Colonic mucosa (tissue), 4 donors: Measurements from ENCODE around the gene APOBEC2. TPM values are rescaled to one million over a fixed set of nuclear protein-coding genes. Genes with fewer than 3 reads are reported as not detected.

Source experiments
- DNase-seq: peaks from one replicate; pipeline ENCODE4 v3.0.0-alpha.2; 2020
- H3K27ac ChIP-seq: fragments of 200-600 bp; one replicate; pipeline ENCODE4 v1.8.0; 2021
- H3K27me3 ChIP-seq: fragments of 200-600 bp; one replicate; pipeline ENCODE4 v1.8.0; 2021
- H3K36me3 ChIP-seq: fragments of 200-600 bp; one replicate; pipeline ENCODE4 v1.8.0; 2021
- H3K4me1 ChIP-seq: fragments of 200-600 bp; one replicate; pipeline ENCODE4 v1.8.0; 2021; ENCODE audit warnings: mild to moderate bottlenecking
- H3K4me3 ChIP-seq: fragments of 200-600 bp; one replicate; pipeline ENCODE4 v1.8.0; 2021
- H3K9ac ChIP-seq, 2 donors: one replicate each; pipeline ENCODE4 v1.7.0; 2013; ENCODE audit warnings: control low read depth in 2 of 2, low read depth in 2 of 2, low read length in 2 of 2
- H3K9me3 ChIP-seq: fragments of 200-600 bp; one replicate; pipeline ENCODE4 v1.8.0; 2021
- intact Hi-C: fragments of 100-400 bp; cut with DNase I; formaldehyde crosslinking; loops from one replicate; pipeline ENCODE4 v1.14.1; 2022
- total RNA-seq, 2 donors: library from RNA; stranded (reverse); fragmentation: NEBNext Ultra II Directional in 1 of 2; extraction: Animal tissue kit (Norgen Biotek cat#: 25700) in 1 of 2; gene quantifications; one replicate each; pipeline ENCODE4 v1.2.1, GENCODE V29; 2021
- TF ChIP-seq, protein P1 (sequence below): fragments of 200-600 bp; IDR thresholded peaks from one replicate; pipeline ENCODE4 v1.8.0; 2022; ENCODE audit warnings: antibody characterized with exemption, mild to moderate bottlenecking
- donor health status: healthy.
- donor health status: DM: no; HTN: no; CAD: no.
- donor health status: DM: no; HTN: no; CAD: no.

APOBEC2 gene
- total RNA-seq, 2 donors from 2014 or later, result 0.22 TPM; not detected in 1

- no peaks in the 10 kb centered on the region for H3K9me3 ChIP-seq
- H3K27me3 ChIP-seq, result no peaks in the 10 kb centered on the region
- no peak overlapping the region for H3K27ac ChIP-seq
- no peak overlapping the region for H3K9ac ChIP-seq
- H3K4me1 ChIP-seq, result peaks cover 11% of the 10 kb centered on the region
- intact Hi-C loops, result no loop called here
- DNase-seq, result no peak
- TF ChIP-seq, protein P1, sequence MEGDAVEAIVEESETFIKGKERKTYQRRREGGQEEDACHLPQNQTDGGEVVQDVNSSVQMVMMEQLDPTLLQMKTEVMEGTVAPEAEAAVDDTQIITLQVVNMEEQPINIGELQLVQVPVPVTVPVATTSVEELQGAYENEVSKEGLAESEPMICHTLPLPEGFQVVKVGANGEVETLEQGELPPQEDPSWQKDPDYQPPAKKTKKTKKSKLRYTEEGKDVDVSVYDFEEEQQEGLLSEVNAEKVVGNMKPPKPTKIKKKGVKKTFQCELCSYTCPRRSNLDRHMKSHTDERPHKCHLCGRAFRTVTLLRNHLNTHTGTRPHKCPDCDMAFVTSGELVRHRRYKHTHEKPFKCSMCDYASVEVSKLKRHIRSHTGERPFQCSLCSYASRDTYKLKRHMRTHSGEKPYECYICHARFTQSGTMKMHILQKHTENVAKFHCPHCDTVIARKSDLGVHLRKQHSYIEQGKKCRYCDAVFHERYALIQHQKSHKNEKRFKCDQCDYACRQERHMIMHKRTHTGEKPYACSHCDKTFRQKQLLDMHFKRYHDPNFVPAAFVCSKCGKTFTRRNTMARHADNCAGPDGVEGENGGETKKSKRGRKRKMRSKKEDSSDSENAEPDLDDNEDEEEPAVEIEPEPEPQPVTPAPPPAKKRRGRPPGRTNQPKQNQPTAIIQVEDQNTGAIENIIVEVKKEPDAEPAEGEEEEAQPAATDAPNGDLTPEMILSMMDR, result no peak
- H3K36me3 ChIP-seq, result no peaks in the 10 kb centered on the region
- H3K4me3 ChIP-seq, result no peak overlapping the region
Measured at GRCh38 chr6:41061196-41061726, 8.3 kb downstream of the APOBEC2 start.

GRCh38 chr6:41062056-41062455 lies 9.1 kb downstream of the APOBEC2 start:
- Histone ChIP-seq H3K27me3 (no peaks in the 10 kb centered on the region), H3K4me1 (peaks cover 18% of the 10 kb centered on the region), H3K4me3 (no peak overlapping the region), H3K27ac (no peak overlapping the region), H3K36me3 (no peaks in the 10 kb centered on the region), H3K9ac (no peak overlapping the region), H3K9me3 (no peaks in the 10 kb centered on the region)
- DNase-seq, result no peak
- intact Hi-C loops, result no loop called here
- TF ChIP-seq, protein P1, result no peak

- H3K4me1 ChIP-seq, result peaks cover 14% of the 10 kb centered on the region
- H3K36me3 ChIP-seq, result no peaks in the 10 kb centered on the region
- H3K27ac ChIP-seq, result peak overlapping the region; percentile 76
- H3K9me3 ChIP-seq, result no peaks in the 10 kb centered on the region
- intact Hi-C loops, result no loop called here
- no peak overlapping the region for H3K4me3 ChIP-seq
- TF ChIP-seq, protein P1, result no peak
- peak overlapping the region in 1 of 2 donors; percentile 42 for H3K9ac ChIP-seq
- no peak for DNase-seq
- H3K27me3 ChIP-seq, result no peaks in the 10 kb centered on the region
Measured at GRCh38 chr6:41063884-41064285, 10.9 kb downstream of the APOBEC2 start.

GRCh38 chr6:41064841-41065240 lies 11.8 kb downstream of the APOBEC2 start:
- Histone ChIP-seq H3K9ac (no peak overlapping the region), H3K27ac (peak overlapping the region; percentile 76), H3K27me3 (no peaks in the 10 kb centered on the region), H3K4me3 (no peak overlapping the region), H3K36me3 (no peaks in the 10 kb centered on the region), H3K9me3 (no peaks in the 10 kb centered on the region), H3K4me1 (peaks cover 13% of the 10 kb centered on the region)
- DNase-seq, result peak; percentile 54
- TF ChIP-seq, protein P1, result no peak
- intact Hi-C loops, result loop anchor here (5.0 kb wide), 2 partner anchors 58 to 168 kb away; no protein-coding TSS in a partner anchor

DNA sequence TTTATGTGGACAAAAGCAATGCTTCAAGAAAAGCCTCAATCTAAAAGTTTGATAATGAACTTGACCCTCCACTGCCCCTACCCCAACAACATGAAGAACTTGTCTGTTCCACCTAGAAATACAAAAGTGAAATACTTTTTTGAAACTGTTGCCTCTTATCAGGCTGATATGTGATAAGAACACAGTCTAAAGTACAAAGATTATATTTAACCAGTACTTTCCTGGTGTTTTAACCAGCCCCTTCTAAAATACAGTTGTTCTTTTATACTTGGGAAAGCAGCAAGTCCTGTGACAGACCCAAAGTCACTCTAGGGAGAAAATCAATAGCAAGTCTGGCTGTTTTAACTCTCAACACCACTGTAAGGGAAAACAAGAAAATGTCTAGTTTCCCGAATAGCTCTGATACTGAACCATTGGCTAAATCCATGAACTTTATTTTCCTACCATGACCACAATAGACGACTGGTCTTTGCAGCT lies 12.6 kb downstream of the APOBEC2 start:
- Histone ChIP-seq H3K36me3 (no peaks in the 10 kb centered on the region), H3K27me3 (no peaks in the 10 kb centered on the region), H3K9me3 (no peaks in the 10 kb centered on the region), H3K4me1 (peaks cover 13% of the 10 kb centered on the region), H3K4me3 (no peak overlapping the region), H3K27ac (peak overlapping the region; percentile 76), H3K9ac (peak overlapping the region in 1 of 2 donors; percentile 30)
- no peak for DNase-seq
- intact Hi-C loops, result loop anchor here (5.0 kb wide), 2 partner anchors 58 to 168 kb away; no protein-coding TSS in a partner anchor
- TF ChIP-seq, protein P1, result no peak
